HG03045 (cell line): ENCODE measurements around the gene ZSCAN10.

Experiments used
- ATAC-seq: cut with Tn5 transposase; IDR thresholded peaks from one replicate; pipeline ENCODE4 v1.9.1; 2021; ENCODE audit warnings: mild to moderate bottlenecking, moderate library complexity; ENCODE audit not compliant: unreplicated experiment

The ZSCAN10 gene

GRCh38 chr16:3112058-3112880, 13.2 kb upstream of the ZSCAN10 start, which contains the start of gene ZNF205:
ZNF205 (plus strand) TSS chr16:3112586; CDS start chr16:3113431, 845 bp downstream.
- ATAC-seq, result no peak

GRCh38 chr16:3106205-3106928, 7.3 kb upstream of the ZSCAN10 start:
- ATAC-seq, result peak; percentile 85

GRCh38 chr16:3101841-3102470, 2.9 kb upstream of the ZSCAN10 start:
- ATAC-seq, result no peak

GRCh38 chr16:3101018-3101840, 2.1 kb upstream of the ZSCAN10 start:
- no peak for ATAC-seq

- peak; percentile 55 for ATAC-seq
Observed at GRCh38 chr16:3099732-3100499, 822 bp upstream of the ZSCAN10 start.

- ATAC-seq, result no peak
Observed at GRCh38 chr16:3099395-3099731, 269 bp upstream of the ZSCAN10 start.

GRCh38 chr16:3097266-3097665, 1.8 kb downstream of the ZSCAN10 start:
- ATAC-seq, result no peak

GRCh38 chr16:3096362-3096761, 2.7 kb downstream of the ZSCAN10 start:
- no peak for ATAC-seq

- no peak for ATAC-seq
Observed at GRCh38 chr16:3095869-3096268, 3.2 kb downstream of the ZSCAN10 start.

GRCh38 chr16:3094289-3095027, 4.6 kb downstream of the ZSCAN10 start:
- no peak for ATAC-seq

- ATAC-seq, result no peak
Observed at GRCh38 chr16:3092501-3092941, 6.6 kb downstream of the ZSCAN10 start.

- no peak for ATAC-seq
Observed at GRCh38 chr16:3091551-3091950, 7.5 kb downstream of the ZSCAN10 start.

- ATAC-seq, result no peak
Observed at GRCh38 chr16:3089717-3090592, 9.1 kb downstream of the ZSCAN10 start.

GRCh38 chr16:3088925-3089716, 10.0 kb downstream of the ZSCAN10 start:
- ATAC-seq, result no peak

- ATAC-seq, result no peak
Observed at GRCh38 chr16:3088450-3088849, 10.6 kb downstream of the ZSCAN10 start.

- no peak for ATAC-seq
Observed at GRCh38 chr16:3087243-3088235, 11.6 kb downstream of the ZSCAN10 start.
